ENCODE data around the gene CREB5.

The CREB5 gene

DNA sequence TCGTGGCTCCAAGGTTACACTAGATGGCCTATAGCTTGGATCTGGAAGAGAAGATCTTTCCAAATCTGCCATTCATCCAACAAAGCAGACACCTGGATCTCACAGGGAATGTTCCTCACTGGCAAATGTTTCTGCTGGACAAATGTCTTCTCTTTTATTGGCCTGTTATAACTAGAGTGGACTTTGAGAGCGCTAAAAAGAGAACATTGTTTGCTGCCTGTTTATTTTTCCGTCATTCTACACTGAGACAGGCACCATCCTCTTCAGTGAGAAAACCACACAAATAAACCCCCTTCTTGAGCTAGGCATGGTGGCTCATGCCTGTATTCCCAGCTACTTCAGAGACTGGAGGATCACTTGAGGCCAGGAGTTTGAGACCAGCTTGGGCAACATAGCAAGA is 206.9 kb downstream of the CREB5 start:
- no peak for DNase-seq

DNA sequence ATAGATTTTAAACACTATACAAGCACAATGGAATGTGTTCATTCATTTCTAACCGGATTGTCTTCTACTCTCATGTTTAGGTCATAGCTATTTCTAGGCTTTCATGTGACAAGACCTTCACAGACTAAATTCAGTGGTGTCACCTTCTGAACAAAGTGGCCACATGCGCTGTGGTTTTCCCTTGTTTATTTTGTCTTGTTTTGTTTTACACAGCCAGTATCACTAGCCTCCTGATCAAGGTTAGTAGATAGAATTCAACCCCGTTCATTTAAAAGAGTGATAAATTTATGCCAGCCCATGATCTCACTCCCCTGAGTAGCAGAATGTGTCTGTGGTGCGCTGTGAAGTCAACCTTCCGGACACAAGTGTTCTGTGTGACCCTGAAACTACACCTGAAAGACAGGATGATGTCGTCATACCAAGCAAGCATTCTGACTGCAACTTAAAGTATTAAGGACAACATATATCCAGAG is 209.1 kb downstream of the CREB5 start:
- DNase-seq: no peak

DNA sequence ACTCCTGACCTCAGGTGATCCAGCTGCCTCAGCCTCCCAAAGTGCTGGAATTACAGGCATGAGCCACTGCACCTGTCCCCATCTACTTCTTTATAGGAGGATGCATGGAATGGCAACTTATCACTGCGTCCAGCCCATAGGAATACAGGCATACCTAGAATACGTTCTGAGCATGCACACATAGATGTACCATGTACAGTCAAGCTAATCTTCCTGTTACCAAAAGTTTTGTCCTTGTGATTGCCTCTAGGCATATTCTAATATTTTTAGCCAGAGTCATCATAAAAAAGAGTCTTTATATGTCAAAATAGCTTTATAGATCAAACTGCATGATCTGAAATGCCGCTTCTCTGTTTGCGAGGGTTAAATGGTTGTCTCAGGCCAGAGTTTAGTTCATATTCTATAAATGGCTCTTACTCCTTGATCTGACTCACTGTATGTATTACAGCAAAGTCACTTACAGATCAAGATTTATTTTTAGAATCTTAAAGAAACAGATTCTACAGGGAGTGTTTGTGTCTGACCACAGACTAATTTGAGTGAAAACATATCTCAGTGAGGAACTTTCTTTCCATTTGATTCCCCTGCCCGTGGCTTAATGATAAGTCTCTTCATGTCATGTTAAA is 210.9 kb downstream of the CREB5 start:
- no peak for DNase-seq

DNA sequence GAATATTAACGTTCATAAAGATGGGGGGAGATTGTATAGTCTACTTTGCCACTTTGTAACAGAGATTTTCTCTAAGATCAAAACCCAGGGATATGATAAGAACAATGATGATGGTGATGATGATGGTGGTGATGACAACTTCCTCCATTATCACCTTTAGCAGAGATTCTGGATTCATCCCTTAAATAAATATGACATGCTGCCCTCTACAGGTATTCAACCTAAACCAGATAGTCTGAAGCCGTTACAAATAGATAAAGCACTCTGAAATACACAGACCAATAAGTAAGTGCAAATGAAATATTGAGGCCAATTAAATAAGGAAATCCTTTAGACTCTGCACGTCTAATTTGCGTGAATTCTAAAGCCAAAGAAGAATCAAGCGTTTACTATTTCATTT is 211.5 kb downstream of the CREB5 start:
- DNase-seq: peak; percentile 41

DNA sequence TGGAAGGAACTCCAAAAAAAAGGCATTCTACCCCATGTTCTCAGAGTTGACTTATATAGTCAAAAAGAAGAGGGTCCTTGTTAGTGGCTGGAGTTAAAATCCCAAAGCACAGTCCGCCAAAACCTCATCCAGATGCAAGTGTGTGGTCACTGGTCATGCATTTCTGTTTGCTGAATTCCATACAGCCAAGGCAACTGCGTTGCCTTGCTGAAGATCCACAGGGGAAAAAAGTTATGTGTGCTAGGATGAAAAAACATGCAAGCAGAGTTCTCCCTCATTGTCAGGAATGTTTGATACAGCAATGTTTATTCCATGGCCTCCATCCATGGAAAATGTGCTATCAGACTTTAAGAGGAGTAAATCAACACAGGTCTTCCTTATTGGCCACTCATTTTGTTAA is 213.1 kb downstream of the CREB5 start:
- DNase-seq: no peak

DNA sequence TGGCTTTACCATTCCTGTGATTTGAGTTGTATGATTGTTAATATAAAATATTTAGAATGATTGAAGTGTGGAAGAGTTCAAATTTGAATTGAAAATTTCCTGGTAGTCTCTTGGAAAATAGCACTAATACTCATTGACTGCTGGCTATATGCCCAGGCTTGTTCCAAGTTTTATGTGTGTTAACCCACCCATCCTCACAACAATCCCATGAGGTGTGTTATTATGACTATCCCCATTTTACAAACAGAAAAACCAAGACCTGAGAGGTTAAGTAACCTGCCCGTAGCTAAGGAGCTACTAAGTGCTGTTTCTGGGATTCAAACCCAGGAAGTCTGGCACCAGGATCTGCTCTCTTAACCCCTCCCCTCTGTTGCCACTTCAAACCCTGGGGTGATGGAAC is 213.9 kb downstream of the CREB5 start:
- DNase-seq: no peak

DNA sequence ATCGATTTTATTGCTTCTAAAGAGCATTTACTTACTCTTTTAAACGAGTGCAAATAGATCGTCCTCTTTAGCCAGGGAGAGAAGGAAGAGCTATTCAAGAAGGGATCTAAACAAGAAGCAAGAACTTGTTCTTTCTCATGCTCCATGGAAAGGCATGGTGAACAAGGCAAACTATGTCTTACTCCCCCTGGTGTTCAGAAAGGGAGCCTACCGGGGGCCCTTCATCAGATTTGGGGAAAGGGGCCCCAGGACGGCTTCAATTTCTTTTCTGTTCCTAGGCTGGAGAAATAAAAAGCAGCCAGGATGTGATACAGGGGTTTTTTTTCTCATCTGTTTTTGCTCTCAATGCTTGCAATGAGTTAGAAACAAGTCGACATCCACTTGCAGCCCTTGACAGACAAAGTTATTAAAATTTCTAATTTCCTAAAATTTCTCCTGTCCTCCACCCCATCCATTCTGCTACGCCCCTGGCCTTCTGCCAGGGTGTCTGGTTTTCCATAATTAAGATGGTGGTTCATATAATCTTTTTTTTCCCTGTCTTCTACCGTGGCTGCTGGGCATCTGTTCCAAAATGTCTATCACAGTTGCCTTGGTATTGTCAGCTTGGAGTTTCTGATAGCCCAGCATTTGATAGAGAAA is 214.4 kb downstream of the CREB5 start:
- DNase-seq: peak; percentile 66

DNA sequence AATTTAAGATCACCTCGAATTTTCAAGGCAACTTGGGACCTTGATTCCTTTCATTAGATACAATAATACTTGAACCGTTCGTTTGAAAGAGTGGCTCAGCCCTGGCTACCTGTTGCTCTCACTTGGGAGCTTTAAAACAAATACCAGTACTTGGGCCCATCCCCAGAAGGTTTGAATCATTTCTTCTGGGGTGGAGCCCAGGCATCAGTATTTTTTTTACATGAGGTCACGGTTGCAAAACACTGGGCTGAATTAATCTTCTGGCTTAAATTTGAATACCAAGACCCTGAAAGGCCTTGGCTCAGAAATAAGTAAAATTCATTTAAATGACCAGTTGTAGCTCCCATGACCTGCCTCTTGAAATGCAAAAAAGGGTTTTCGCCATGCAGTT is 214.9 kb downstream of the CREB5 start:
- DNase-seq: no peak

DNA sequence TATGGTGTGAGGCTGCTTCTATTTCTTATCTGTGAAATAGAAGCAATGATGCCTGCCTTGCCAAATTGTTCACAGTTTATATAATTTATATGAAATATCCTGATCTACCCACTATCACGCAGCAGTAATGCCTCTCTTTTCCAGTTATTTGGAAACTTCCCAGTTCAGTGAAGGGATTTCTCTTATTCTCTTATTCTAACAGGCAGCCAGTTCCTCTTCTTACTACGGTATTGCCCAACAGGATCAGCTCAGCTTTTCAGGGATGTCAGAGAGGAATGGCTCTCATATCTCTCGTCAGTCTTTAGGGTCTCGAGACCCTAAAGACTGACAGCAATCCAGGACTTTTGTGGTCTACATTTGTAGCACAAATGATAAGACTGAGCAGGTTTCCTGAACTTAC is 215.6 kb downstream of the CREB5 start:
- DNase-seq: no peak

DNA sequence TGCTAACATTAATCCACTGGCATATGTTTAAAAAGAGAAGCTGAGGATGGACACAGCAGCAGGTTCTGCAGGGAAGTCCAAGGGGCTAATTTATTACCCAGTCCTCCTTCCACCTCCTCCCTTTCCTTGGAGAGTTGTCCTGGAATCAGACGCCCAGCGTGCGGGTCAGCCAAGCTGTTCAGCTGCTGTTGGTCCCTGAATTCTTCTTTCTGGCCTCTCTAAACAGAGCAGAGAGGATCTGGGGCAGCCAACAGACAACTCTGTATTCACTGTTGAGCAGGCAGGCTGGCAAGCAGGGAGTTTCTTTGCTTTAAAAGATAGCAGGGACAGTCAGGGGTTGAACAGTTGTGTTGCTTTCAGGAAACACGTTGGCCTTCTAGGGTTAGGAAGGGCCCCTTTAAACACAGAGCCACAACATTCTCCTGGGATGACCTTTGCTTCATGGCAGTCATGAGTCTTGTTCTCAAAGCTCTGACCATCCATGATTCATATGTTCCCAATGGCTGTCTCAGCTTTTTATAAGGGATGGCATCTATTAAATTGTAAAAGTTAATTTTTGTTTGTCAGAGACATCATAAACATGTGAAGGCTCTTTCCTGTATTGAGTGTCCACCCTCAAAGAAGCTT is 217.0 kb downstream of the CREB5 start:
- DNase-seq: no peak

DNA sequence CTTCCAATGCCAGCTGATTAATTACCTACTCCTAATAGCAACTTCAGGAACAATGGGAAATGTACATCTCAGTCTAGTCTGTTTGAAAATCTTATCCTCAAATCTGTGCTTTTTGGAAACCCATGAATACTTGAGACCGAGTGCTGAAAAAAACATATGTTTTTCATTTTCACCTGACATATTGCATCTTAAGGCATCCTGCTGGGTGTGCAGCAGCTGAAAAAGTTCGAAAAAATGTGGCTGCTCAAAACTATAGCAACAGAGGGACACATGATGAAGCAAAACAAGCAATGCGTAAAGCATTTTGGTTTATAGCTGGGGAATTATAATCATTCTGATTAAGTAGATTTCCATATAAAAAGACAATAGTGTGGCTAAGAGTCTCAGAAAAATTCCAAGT is 218.0 kb downstream of the CREB5 start:
- DNase-seq: no peak

DNA sequence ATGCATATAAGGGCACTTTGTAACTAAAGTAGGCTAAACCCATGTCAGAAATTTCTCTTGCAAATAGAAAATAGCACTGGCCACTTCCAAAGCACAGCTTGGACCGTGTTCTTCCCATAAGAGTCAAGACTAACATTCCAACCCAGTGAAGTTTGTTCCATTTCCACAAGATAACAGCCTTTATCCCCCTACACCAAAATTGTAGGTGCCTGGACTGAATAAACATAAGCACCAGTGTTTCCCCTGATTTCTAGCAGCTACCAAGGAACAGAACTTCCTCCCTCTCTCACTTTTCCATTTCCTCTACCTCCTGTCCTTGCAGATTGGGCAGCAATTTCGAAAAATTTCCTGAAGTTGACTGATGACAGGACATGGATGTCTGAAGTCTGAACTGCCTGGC is 219.7 kb downstream of the CREB5 start:
- DNase-seq: no peak

DNA sequence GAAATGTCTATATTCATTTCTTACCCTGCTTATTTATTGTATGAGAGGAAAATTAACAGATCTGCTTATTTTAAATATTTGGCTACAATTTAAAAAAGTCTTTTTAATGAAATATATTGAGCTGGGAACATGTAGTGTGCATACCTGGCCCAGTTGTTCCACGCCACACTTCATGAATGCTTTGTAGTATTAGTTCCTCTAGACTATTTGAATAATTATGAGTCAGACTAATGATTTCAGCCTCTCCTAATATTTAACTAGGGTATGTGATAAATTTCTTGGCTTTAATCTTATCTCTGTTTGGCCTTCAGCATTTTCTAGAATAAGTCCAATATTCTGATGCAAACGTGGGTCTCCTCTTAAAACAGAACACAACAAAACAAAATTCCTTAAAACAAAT is 226.6 kb downstream of the CREB5 start:
- no peak for DNase-seq

DNA sequence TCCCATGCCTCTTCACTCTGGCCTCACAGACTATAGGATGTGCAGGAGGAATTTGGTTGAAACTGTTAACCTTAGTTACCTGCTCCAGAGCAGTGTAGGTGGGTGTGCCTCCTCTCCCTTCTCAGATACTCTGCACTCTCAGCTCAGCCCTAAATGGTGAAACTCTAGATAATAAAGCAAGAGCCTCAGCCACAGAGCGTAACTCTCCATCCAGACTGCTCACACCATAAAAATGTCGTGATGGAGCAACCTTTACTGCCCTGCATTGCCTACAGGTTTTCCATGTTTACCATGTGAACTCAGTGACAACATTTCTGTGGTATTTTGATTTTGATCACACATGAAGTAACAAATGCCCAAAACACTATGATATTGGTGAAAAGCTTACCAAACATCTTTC is 227.7 kb downstream of the CREB5 start:
- DNase-seq: no peak

DNA sequence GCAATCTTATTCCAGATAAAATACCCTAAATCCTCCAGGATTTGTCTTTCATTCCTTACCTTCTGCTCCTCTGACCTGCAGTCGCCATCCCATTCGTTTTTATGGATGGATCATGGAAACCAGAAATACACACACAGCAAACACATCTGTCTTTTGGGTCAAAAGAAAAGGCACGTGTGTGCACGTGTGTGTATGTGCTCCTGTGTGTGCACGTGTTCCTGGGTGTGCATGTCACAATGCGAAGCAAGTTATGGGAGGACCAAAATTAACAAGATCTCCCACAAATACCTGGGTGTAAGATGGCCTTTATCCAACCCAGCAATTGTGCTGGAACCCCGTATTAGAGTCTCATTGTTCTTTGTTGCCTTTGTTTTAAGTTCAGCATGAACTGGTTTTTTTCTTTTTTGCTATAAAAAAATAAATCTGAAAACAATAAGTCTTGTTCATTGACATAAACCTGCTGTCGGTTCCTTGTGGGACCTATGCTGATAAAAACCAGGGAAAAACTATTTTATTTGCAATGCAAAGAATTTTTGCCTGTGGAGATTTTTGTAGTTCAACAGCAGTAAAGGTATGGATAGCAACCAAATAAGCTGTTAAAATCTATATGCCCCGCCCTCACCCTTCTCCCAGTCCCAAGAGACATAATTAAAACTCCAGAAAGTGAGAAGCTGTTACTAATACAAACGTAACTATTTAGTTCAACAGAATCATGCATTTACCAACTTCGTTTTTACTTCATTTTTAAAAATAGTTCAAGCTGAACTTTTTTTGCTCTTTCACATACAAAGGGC is 229.6 kb downstream of the CREB5 start:
- no peak for DNase-seq

DNA sequence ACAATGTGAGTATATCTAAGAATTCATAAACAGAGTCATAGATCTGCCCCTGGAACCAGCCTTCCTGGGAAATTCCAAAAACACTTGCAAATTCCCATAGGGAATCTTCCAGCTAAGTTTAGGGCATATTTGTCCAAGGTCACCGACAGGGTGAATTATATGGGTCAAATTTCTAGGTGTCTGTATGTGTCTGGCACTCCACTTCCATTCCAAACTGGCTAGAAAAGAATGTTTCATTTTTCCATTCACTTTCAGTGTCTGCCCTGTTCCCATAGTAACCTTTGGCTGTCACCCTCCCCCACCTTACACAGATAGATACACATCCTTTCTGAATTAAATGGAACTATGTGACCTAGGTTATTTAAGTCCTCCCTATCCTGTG is 230.9 kb downstream of the CREB5 start:
- DNase-seq: no peak

DNA sequence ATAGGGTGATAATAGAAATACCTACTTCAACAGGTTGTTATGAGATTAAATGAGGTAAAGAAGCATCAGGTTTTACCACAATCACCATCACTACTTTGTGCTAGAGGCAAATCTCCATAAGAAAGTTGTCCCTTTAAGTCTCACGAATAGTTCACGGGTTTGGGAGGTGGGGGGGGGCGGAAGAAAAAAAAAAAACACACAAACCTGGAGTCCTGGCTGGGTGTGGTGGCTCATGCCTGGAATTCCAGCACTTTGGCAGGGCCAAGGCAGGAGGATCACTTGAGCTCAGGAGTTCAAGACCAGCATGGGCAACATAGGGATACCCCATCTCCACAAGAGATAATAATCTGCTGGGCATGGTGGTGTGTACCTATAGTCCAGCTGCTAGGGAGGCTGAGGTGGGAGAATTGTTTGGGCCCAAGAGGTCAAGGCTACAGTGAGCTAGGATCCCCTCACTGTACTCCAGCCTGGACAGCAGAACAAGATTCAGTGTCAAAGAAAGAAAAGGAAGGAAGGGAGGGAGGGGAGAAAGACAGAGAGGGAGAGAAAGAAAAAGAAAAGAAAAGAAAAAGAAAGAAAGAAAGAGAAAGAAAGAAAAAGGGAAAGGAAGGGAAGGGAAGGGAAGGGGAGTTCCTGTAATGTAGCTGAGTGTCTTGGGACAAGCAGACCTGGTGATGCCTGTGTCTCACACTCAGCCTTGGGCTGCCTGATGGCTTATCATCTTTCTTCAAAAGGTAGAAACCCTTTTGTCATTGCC is 231.4 kb downstream of the CREB5 start:
- no peak for DNase-seq

DNA sequence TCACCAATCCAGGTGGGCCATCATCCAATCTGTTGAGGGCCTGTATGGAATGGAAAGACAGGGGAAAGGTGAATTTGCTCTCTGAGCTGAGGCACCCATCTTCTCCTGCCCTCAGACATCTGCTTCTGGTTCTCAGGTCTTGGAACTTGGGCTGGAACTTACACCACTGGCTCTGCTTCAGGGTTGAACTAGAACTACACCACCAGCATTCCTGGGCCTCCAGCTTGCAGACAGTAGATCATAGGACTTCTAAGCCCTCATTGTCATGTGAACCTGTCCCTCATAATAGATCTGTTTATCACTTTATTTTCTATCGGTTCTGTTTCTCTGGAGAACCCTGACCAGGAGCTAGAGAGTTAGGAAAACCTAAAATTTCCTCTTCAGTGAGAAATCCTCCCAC is 233.5 kb downstream of the CREB5 start:
- DNase-seq: no peak

DNA sequence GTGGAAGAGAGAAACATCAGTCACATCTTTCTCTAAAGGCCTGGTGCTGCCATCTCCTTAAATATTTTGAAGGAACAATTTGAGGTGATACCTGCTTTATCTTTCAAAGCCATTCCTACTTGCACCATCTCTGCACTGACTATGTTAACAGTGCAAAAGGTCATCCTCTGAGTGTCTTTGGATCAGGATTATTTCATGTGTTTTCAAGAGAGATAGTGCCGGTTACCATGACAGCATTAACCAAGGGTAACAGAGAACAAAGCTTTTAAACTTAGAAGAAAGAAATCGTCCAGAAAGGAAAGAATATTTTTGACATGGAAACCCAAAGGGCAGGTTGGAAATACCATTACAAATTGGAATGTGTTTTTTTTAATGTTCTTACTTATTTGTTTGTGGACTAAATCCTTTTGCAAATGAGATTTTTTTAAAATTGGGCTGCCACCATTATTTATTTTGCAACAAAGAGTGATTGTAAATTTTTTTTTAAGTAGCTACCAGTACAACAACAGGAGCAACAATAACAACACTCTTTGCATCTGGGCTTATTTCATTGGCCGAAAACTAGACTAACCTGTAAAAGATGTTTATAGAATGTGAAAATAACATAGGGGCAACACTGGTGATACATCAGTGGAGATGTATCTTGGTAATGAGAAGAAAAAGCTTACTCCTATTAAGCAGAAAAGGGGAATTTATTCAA is 234.2 kb downstream of the CREB5 start:
- DNase-seq: no peak

DNA sequence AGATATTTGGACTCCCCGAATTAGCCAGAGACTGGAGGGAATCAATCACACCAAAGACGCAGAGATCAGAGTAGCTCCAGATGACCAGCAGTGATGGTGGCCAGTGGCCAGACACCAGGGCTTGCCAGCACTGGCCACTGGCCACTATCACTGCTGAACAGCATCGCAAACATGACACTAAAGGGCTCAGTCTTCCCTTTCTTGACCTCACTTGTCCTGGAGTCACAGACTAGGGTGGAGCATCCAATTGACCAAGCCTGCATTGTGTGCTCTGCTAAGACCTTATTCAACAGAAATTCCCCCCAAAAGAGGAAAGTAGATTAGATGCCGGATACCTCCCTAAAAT is 234.7 kb downstream of the CREB5 start:
- no peak for DNase-seq

DNA sequence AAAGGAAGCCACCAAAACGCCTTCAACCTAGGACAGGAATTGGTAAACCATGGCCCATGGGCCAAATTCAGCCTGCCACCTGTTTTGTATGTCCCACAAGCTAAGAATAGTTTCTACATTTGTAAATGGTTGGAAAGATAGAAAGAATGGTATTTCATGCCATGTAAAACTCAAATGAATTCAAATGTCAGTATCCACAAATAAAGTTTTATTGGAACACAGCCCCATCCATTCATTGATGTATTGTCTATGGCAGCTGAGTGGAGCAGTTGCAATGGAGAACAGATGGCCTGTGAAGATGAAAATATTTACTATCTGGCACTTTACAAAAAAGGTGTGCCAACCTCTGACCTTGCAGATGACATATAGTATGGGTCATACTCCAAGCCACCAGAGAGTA is 236.9 kb downstream of the CREB5 start:
- no peak for DNase-seq

DNA sequence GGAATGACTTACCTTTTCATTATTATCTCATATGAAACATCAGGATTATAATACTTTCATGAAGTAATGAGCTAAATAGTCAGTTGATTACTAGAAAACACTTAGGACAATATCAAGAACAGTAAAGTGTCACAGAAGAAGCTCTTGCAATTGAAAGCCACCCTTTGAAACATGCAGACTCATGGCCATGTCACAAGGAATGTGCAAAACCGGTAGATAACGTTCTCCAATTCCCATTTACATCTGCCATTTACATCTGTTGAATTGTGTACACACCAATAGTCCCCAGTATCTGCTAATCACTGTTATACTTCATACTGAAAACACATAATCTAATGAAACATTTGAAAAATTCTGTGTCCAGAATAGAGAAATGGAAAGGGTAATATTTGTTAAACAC is 237.5 kb downstream of the CREB5 start:
- DNase-seq: no peak

DNA sequence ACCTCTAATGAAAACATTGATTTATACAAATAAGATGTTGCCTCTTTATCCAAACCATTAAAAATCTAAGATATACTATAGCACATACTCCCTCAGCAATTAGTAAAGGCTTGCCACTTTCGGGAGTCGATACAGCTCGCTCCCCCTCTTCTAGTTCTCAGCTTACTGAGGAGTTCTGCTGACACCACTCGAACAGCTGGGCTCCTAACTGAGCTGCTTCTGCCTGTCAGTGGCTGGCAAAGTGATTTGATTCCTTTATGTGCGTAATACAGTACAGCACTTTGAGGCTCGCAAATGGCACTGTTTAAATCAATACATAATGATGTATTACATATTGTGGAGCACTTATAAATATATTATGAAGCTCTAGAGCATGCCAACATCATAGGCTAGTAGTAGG is 241.8 kb downstream of the CREB5 start:
- no peak for DNase-seq
